NCI-H82 treated with DMSO at 0.1 percent for 48 hours (cell line): Measurements from ENCODE around the gene ZFHX3.

Source experiments
- DNase-seq: peaks from one replicate; lab custom pipeline; 2025; ENCODE audit not compliant: unreplicated experiment; lab: John Stamatoyannopoulos, UW

The ZFHX3 gene

DNA sequence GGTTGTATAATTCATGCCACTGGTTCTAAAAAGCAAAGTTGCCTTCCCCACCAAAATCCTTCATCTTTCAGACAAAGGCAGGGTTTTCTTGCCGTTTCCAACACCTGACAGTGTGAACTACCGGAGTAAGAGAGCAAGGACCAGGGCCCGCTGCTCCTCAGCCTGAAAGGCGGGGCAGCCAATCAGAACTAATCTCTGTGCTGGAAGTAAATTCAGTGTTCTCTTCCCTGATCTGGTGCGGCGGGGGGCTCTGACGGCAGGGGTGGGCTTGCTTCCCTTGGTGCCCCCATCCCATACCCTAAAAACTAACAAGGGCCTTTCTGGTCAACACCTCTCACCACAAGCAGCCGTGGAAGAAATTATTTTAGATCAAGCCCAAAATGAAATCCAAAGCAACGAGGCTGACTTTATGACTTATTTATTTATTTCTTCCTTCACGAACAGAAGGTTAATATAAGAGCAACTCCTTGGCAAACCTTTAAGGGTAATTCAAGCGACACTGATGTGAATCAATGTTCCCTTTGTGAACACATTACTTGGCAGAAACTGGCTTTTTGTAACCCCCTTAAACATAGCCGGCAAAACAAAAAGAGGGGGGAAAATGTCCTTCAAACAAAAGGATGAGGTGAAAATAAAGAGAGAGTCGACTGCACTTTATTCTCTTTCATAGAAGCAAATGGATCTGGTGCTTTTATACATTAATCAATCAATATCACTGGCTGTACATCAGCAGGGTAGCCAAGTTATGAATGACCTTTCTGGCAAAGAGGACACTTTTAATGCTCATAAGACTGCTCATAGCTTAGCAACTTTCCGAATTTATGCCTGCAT lies 189.9 kb downstream of the ZFHX3 start:
- no peak for DNase-seq

DNA sequence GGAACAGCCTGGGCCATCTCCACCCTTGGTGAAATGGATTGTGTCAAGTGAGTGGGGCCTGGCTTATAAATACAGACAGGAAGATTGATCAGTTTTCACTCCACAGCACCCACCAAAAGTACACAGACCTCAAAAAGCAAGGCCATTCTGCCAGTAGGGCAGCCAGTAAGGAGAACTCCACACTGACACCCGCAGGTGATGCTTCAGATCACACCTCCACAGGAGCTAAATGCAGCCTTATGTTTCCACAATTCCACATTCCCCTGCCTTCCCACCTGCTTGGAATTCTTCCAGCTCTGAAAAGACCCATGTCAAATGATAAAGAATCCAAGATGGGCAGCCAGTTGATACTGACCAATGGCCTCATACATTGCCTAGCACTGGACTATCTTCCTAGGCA lies 191.1 kb downstream of the ZFHX3 start:
- no peak for DNase-seq

DNA sequence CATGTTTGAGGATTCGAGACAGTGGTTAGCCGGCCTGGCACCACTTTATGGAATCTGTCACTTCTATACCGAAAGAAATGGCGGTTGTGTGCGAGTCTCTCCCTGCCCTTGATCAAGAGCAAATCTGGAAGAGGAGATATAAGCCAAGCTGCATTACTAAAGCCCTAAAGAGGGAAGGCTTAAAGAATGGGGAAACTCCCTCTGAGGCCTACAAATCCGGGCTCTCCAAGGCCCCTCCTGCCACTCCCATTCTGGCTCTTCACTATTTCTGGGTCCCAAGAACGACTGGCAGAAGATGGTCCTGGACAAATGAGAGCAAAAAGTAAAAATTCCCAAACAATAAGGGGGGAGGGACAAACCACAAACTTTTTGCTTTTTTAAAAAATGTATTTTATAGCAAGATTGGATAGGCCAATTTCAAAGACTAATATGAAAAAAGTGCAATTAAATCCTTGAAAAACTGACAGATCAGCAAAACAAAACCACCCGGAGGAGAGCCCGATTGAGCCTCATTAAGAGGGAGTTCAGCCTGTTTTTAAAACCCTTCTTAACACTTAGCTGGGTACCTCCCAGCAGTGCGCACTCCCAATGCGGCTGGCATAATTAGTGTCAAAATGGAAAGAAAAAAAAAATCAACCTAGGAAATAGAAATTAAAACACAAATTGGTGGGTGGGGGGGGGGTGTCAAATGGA lies 193.5 kb downstream of the ZFHX3 start:
- DNase-seq, result no peak

DNA sequence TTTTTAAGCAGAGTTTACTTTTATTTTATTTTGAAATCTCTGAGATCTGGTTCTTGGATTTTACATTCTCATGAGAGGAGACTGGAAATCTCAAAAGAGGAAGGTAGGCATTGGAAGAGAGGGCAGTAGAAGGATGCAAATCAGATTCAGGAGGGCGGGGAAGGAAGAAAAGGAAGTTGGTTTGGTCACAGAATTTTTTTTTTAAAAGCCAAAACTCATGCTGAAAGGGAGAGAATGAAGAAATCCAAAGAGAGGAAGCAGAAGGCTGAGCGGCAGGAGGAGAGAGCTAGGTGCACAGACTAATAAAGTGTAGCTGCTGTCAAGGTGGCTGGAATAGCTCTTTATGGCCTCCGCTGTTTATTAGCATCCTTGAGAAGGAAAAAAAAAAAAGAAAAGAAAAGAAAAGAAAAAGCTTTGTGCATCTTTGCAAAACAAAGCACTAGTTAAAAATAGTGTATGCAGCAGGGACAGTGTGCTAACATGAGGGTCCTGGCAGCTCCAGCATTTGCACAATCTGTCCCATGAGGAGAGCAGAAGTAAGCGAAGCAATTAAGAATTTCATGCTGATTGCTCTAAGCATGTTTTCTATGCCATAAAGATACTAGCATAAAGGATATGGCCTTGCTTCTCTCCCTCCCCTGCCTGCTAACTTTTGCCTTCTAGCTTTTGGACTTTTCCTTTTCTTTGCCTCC lies 194.2 kb downstream of the ZFHX3 start:
- DNase-seq, result no peak

GRCh38 chr16:72852421-72852820 lies 195.5 kb downstream of the ZFHX3 start:
- no peak for DNase-seq

DNA sequence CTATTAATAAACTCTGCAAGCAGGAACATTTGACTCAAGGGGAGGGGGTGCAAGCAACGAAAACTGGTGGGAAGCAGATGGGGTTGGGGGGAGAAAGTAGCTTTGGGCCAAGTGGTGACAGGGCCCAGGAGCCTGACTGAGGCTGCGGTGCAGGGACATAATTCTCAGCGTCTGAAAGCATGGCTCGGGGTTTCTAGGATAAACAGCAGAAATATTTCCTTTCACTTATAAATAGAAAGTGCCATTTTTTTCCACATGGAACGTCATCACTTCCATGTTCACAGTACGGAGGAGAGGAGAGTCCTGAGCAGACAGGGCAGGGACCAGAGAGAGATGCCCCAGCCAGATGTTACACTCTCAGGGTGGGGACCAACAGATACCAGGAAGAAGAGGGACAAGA lies 197.1 kb downstream of the ZFHX3 start:
- DNase-seq, result no peak

DNA sequence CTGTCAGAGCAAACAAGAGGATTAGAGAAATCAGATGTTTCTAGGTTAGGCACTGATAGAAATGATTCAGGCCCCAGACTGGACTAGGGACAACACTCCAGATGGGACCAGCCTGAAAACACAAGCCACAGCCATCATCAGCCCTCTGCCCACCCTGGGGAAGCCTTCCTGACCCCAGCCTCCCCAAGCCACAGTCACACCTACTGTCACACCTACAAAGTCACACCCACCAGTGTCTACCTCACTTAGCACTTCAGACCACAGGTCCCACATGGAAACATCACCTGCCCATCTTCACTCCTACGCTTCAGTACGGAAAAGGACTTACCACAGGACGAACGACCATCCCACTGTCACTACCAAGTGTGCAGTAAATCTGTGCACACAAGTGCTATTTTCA lies 197.9 kb downstream of the ZFHX3 start:
- DNase-seq, result no peak

DNA sequence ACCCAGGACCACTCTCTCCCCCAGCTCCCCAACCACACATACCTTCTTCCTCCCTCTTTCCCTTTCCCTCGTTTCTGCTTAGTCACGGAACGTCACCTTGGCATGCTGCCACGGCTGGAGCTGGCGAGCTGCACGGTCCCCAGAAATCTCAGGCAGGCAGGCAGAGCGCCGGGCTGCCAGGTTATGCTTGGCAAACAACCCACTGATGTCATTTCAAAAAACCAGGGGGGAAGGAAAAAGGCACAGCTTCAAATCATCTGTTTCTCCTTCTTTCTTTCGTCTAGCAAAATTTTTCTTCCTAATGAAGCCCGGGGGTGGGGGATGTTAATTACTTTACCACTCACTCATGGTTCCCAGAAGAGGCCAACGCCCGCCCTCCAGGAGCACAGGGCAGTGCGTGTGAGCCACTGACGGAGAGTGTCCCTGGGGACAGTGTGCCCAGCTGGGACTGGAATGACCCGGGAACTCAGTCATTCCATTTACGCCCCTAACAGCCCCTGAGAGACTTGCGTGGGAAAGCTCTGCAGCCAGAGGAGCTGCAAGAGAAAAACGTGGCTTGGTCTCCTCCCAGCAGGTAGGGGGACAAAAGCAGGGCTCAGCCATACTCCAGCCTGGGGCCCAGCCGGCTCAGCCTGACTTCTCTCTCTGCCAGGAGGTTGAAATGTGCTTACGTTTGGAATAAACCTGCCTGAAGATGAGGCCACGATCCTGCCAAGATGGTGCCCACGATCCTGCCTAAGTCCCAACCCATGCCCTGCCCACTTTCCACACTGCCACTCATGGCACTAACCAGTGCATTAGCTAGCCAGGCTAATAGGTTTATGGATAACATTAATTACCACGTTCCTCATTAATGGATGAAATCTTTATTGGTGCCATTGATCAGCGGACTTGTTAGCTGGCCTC lies 198.9 kb downstream of the ZFHX3 start:
- no peak for DNase-seq

GRCh38 chr16:72848028-72848400 lies 199.9 kb downstream of the ZFHX3 start:
- no peak for DNase-seq

GRCh38 chr16:72847187-72848027 lies 200.5 kb downstream of the ZFHX3 start:
- no peak for DNase-seq

GRCh38 chr16:72846594-72846993 lies 201.3 kb downstream of the ZFHX3 start:
- no peak for DNase-seq

GRCh38 chr16:72845322-72846020 lies 202.5 kb downstream of the ZFHX3 start:
- DNase-seq, result no peak

DNA sequence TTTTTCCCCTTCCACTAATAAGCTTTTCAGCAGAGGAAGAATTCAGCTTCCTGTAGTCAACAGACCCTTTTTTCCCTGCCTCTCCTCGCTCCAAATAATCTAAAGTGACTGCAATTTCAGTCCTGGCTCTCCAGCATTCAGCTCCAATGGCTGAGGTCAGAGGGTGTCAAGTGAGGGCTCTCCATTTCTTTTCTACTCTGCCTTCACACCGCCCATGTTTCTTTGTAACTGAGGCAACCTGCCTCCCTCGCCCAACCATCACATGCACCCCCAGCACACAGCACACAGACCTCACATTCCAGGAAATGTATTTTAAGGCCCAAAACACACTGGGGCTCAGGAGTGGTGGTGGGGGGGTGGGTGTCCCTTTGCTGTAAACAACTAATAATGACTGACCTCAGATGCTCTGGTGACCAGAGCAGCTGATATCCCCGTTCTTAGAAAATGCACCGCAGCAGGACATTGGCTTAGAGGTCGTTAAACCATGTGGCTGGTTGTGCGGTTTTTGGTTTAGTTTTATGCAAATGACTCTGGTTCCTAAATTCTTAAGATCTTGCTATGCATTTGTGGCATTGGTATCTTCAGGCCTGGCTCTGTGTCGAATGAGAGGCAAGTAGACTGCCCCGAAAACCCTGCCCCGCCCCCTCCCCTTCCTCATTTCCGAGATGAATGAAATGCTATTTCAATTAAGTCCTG lies 203.6 kb downstream of the ZFHX3 start:
- no peak for DNase-seq

- DNase-seq, result no peak
These were observed 206.4 kb downstream of the ZFHX3 start for GRCh38 chr16:72841506-72841905.

- no peak for DNase-seq
These were observed 207.1 kb downstream of the ZFHX3 start for GRCh38 chr16:72840631-72841381.

DNA sequence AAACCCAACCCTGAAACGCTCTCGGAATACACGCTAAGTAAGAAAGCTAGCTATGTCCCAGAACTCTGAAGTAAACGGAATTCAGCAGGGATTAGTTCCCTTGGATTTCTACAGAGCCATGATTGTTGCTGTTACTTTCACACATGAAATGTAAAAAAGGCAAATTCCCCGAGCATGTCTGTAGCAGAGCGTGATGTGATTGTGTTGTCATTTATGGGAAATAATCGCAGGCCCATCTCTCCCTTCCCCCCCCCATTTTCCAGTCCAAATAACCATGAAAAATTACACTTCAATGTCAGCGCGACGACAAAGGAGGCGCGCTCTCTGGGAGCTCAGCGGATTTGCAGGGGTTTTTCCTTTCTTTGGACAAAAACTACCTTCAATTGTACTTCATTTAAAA lies 209.0 kb downstream of the ZFHX3 start:
- DNase-seq, result no peak

DNA sequence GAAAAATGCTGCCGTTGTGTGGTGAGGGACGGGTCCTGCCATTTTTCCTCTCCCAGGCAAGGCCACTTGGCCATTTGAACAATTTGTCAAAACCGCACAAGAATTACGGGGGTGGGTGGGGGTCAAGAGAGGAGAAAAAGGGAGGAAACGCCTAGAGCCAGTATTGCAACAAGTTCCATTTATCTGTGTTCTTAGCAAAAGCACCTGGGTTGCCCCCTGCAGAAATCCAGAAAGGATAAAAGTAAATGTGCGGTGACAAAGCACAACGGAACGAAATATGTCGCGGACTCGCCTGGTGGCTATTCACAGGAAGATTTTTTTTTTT lies 209.4 kb downstream of the ZFHX3 start:
- no peak for DNase-seq

GRCh38 chr16:72837846-72838585 lies 209.9 kb downstream of the ZFHX3 start:
- no peak for DNase-seq
